Measurements from ENCODE around the gene CPNE4.

- no peak for TF ChIP-seq CTCF (conservative IDR thresholded peaks at IDR 0.05)
- no peak for TF ChIP-seq ZFX (IDR thresholded peaks at IDR 0.05)
These were observed 550.2 kb downstream of the CPNE4 start for GRCh38 chr3:131484496-131485111.
